Measurements from ENCODE around the gene CATSPER4.
A peak's percentile ranks its signal among the peaks of the same experiment; 100 is the strongest.

The CATSPER4 gene

GRCh38 chr1:26164861-26165842 lies 25.2 kb upstream of the CATSPER4 start:
- DNase-seq, result no peak

GRCh38 chr1:26166719-26167281 lies 23.6 kb upstream of the CATSPER4 start:
- DNase-seq, result no peak

GRCh38 chr1:26168410-26169197 lies 21.8 kb upstream of the CATSPER4 start, which contains the start of gene C1orf232:
C1orf232 (minus strand) TSS chr1:26168963; CDS start chr1:26168499, 464 bp downstream.
- no peak for DNase-seq

- no peak for DNase-seq
These were observed 21.2 kb upstream of the CATSPER4 start for GRCh38 chr1:26169198-26169554.

- peak; percentile 96 for DNase-seq
These were observed 20.5 kb upstream of the CATSPER4 start, which contains the start of gene ZNF593 for GRCh38 chr1:26169669-26170471. ZNF593 (plus strand) TSS chr1:26169908; CDS start chr1:26169984, 76 bp downstream.

- DNase-seq, result no peak
These were observed 20.0 kb upstream of the CATSPER4 start for GRCh38 chr1:26170472-26170821.

- no peak for DNase-seq
These were observed 19.0 kb upstream of the CATSPER4 start, which contains the start of gene ZNF593OS for GRCh38 chr1:26171084-26172072. ZNF593OS (minus strand) TSS chr1:26171832; CDS start chr1:26171661, 171 bp downstream.

GRCh38 chr1:26175346-26175745 lies 15.1 kb upstream of the CATSPER4 start:
- DNase-seq, result no peak

- DNase-seq, result peak; percentile 96
These were observed 13.2 kb upstream of the CATSPER4 start, which contains the start of gene CNKSR1 for GRCh38 chr1:26177182-26177684. CNKSR1 (plus strand) TSS chr1:26177491; CDS start chr1:26177548, 57 bp downstream.

- no peak for DNase-seq
These were observed 10.3 kb upstream of the CATSPER4 start for GRCh38 chr1:26180010-26180506.

GRCh38 chr1:26181586-26182382 lies 8.6 kb upstream of the CATSPER4 start:
- DNase-seq, result no peak

GRCh38 chr1:26182383-26182696 lies 8.1 kb upstream of the CATSPER4 start:
- no peak for DNase-seq

GRCh38 chr1:26184086-26184485 lies 6.3 kb upstream of the CATSPER4 start:
- DNase-seq, result no peak

GRCh38 chr1:26184883-26185282 lies 5.5 kb upstream of the CATSPER4 start:
- no peak for DNase-seq

- no peak for DNase-seq
These were observed 2.5 kb upstream of the CATSPER4 start for GRCh38 chr1:26187882-26188281.

- peak; percentile 37 for DNase-seq
These were observed 1.9 kb upstream of the CATSPER4 start for GRCh38 chr1:26188477-26188876.

- DNase-seq, result no peak
These were observed 1.1 kb upstream of the CATSPER4 start for GRCh38 chr1:26189331-26189730.

GRCh38 chr1:26189751-26190275 lies 589 bp upstream of the CATSPER4 start:
- DNase-seq, result no peak

- no peak for DNase-seq
These were observed 1.3 kb downstream of the CATSPER4 start for GRCh38 chr1:26191739-26192138.

- DNase-seq, result no peak
These were observed 5.4 kb downstream of the CATSPER4 start for GRCh38 chr1:26195805-26196204.
